Fibroblast of lung (primary cell): Measurements from ENCODE around the gene ATP4A. TPM values are rescaled to one million over a fixed set of nuclear protein-coding genes. Genes with fewer than 3 reads are reported as not detected.

Source experiments
- DNase-seq, 2 donors: peaks; one replicate each; pipeline versions ENCODE4 v3.0.0 to v3.0.0-alpha.2; 2010; ENCODE audit warnings: low read depth in 2 of 2
- H2AFZ ChIP-seq: 2 replicates; pipeline ENCODE4 v1.5.1; 2012; ENCODE audit warnings: low read length, control low read depth, inconsistent platforms
- H3K27ac ChIP-seq: 2 replicates; pipeline ENCODE4 v1.5.1; 2011; ENCODE audit warnings: low read length, control low read depth; ENCODE audit not compliant: insufficient read depth
- H3K27me3 ChIP-seq: 2 replicates; pipeline ENCODE4 v1.5.1; 2011; ENCODE audit warnings: mild to moderate bottlenecking, low read length; ENCODE audit not compliant: control insufficient read depth, insufficient read depth
- H3K36me3 ChIP-seq: 2 replicates; pipeline ENCODE4 v1.5.1; 2011; ENCODE audit warnings: low read length; ENCODE audit not compliant: control insufficient read depth, insufficient read depth
- H3K4me1 ChIP-seq: 2 replicates; pipeline ENCODE4 v1.5.1; 2011; ENCODE audit warnings: low read length; ENCODE audit not compliant: control insufficient read depth, insufficient read depth; ENCODE audit errors: extremely low read depth
- H3K4me2 ChIP-seq: 2 replicates; pipeline ENCODE4 v1.5.1; 2011; ENCODE audit warnings: low read length, control low read depth; ENCODE audit not compliant: insufficient read depth; ENCODE audit errors: extremely low read depth
- H3K4me3 ChIP-seq, 4 experiments: fragments of 200-600 bp in 1 of 4; sonication (generic) in 1 of 4; replicated peaks in 1 of 4; 2 replicates each; pipeline ENCODE4 v1.5.1; 2011 to 2016; ENCODE audit warnings: low read length in 4 of 4, low read depth in 3 of 4, mild to moderate bottlenecking in 3 of 4, control low read depth in 2 of 4, inconsistent platforms in 1 of 4, mixed read lengths in 1 of 4; ENCODE audit not compliant: insufficient read depth in 1 of 4; ENCODE audit errors: control extremely low read depth in 1 of 4
- H3K79me2 ChIP-seq: 2 replicates; pipeline ENCODE4 v1.5.1; 2012; ENCODE audit warnings: mild to moderate bottlenecking, low read length, inconsistent platforms; ENCODE audit not compliant: control insufficient read depth, insufficient read depth
- H3K9ac ChIP-seq: 2 replicates; pipeline ENCODE4 v1.5.1; 2011; ENCODE audit warnings: mild to moderate bottlenecking, low read length, control low read depth; ENCODE audit not compliant: insufficient read depth
- H3K9me3 ChIP-seq: 2 replicates; pipeline ENCODE4 v1.5.1; 2012; ENCODE audit warnings: low read depth, low read length; ENCODE audit not compliant: control insufficient read depth, insufficient read depth
- H4K20me1 ChIP-seq: 2 replicates; pipeline ENCODE4 v1.5.1; 2011; ENCODE audit warnings: low read length; ENCODE audit not compliant: control insufficient read depth, insufficient read depth; ENCODE audit errors: extremely low read depth
- CTCF ChIP-seq, 2 donors: IDR thresholded peaks in 1 of 2; conservative IDR thresholded peaks in 1 of 2; 1 replicate in 1 of 2; 2 replicates in 1 of 2; pipeline ENCODE4 v1.5.1; 2011 to 2012; ENCODE audit warnings: low read length in 2 of 2, control low read depth in 1 of 2, inconsistent platforms in 1 of 2, low read depth in 1 of 2, mild to moderate bottlenecking in 1 of 2
- EZH2 ChIP-seq: IDR thresholded peaks from 2 replicates; pipeline ENCODE4 v1.5.1; 2012; ENCODE audit warnings: low read length, control low read depth, mild to moderate bottlenecking; ENCODE audit errors: missing control alignments
- polyA plus RNA-seq, 2 donors: library from polyadenylated mRNA; depleted of rRNA in 1 of 2; stranded (reverse) in 1 of 2; unstranded in 1 of 2; fragments of >200 nt; gene quantifications; 2 replicates each; pipeline ENCODE4 v1.2.1, GENCODE V29; 2011 to 2012; ENCODE audit warnings: missing spikeins in 1 of 2
- total RNA-seq: library from RNA; depleted of rRNA; stranded (reverse); fragments of >200 nt; gene quantifications from 2 replicates; pipeline ENCODE4 v1.2.1, GENCODE V29; 2014

Gene ATP4A
- total and polyA plus RNA-seq, 2 donors (not counting 1 experiment from before 2014, with no cell fraction given): not detected

DNA sequence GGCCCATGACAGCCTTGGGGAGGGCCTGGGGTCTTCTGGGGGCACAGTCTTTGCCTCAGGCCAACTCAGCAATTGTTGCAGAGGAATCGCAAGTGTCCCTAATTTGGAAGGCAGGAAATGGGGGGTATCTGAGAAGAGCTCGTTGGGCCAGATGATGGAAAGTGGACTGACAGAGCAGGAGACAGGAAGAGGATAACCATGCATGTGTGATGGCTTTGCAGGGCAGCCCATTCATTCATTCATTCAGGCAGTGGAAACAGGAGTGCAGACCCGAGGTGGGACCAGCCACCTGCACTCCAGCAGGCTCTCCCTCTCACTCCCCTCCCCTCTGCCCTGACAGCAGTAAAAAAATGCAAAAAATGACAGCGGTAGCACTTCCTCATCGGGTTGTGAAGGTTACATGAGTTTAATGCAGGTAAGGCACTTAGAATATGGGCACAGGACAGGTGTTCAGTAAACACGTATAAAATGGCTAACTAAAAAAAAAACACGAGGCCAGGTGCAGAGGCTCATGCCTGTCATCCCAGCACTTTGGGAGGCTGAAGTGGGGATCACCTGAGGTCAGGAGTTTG, 23.0 kb downstream of the ATP4A start:
- H3K36me3 ChIP-seq: peaks cover 1% of the 10 kb centered on the region
- DNase-seq: no peak

DNA sequence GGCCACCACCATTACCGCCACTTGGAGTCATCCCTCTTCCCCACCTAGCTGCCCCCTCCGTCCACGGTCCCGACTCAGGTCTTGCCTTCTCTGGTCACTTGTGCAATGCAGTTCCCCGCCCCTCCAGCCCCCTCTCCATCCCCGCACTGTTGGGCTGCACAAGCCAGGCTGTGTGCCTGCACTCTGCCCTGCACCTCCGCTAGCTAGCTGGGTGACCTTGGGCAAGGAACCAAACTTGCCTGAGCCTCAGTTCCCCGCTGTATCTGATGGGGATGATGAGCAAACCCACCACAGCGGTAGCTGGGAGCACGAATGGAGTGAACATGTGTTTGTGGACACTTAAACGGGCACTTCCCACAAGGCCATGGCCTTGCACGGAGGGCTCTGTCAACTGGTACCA, 23.6 kb downstream of the ATP4A start:
- Histone ChIP-seq H3K4me2 (no peak overlapping the region), H3K9me3 (no peaks in the 10 kb centered on the region), H3K4me1 (peaks cover 2% of the 10 kb centered on the region), H3K9ac (no peak overlapping the region), H3K79me2 (peaks cover 6% of the 10 kb centered on the region), H3K36me3 (peaks cover 1% of the 10 kb centered on the region), H3K4me3 (no peak overlapping the region), H3K27ac (no peak overlapping the region), H3K27me3 (no peaks in the 10 kb centered on the region), H4K20me1 (no peaks in the 10 kb centered on the region), H2AFZ (no peak overlapping the region)
- TF ChIP-seq CTCF (conservative IDR thresholded peaks at IDR 0.05 in 1 of 2, IDR thresholded peaks at IDR 0.05 in 1 of 2; ENCODE audit: low read depth in 1 of 2, low read length in 2 of 2): no peak
- no peak for TF ChIP-seq EZH2
- DNase-seq: no peak

More for the DNA sequence above, 23.0 kb downstream of the ATP4A start:
- Histone ChIP-seq H3K4me1 (peaks cover 2% of the 10 kb centered on the region), H3K27ac (no peak overlapping the region), H3K9ac (no peak overlapping the region), H3K4me3 (no peak overlapping the region), H2AFZ (no peak overlapping the region), H3K79me2 (peaks cover 7% of the 10 kb centered on the region), H3K27me3 (no peaks in the 10 kb centered on the region), H3K9me3 (no peaks in the 10 kb centered on the region), H4K20me1 (no peaks in the 10 kb centered on the region), H3K4me2 (no peak overlapping the region)
- TF ChIP-seq CTCF (conservative IDR thresholded peaks at IDR 0.05 in 1 of 2, IDR thresholded peaks at IDR 0.05 in 1 of 2; ENCODE audit: low read depth in 1 of 2, low read length in 2 of 2) (no peak), EZH2 (no peak)

- no peaks in the 10 kb centered on the region for H3K4me1 ChIP-seq
- no peak overlapping the region for H3K4me3 ChIP-seq
- no peaks in the 10 kb centered on the region for H3K27me3 ChIP-seq
- peaks cover 2% of the 10 kb centered on the region for H3K79me2 ChIP-seq
- no peak overlapping the region for H3K27ac ChIP-seq
- no peak overlapping the region for H2AFZ ChIP-seq
- peaks cover 1% of the 10 kb centered on the region for H3K36me3 ChIP-seq
- peak overlapping the region; percentile 13 for H3K4me2 ChIP-seq
- TF ChIP-seq CTCF (conservative IDR thresholded peaks at IDR 0.05 in 1 of 2, IDR thresholded peaks at IDR 0.05 in 1 of 2; ENCODE audit: low read depth in 1 of 2, low read length in 2 of 2) (no peak), EZH2 (no peak)
- H3K9ac ChIP-seq: no peak overlapping the region
- no peaks in the 10 kb centered on the region for H4K20me1 ChIP-seq
- DNase-seq: no peak
- no peaks in the 10 kb centered on the region for H3K9me3 ChIP-seq
These were observed 24.1 kb downstream of the ATP4A start for GRCh38 chr19:35539314-35539713.
